ENCODE measurements around the gene DLGAP5.

- TF ChIP-seq SUZ12 (IDR thresholded peaks at IDR 0.05) (no peak), LEF1 (IDR thresholded peaks at IDR 0.05; ENCODE audit: borderline replicate concordance) (no peak), BHLHE40 (IDR thresholded peaks at IDR 0.05; ENCODE audit: borderline replicate concordance) (no peak), FOXA1 (IDR thresholded peaks at IDR 0.05) (no peak), PKNOX1 (IDR thresholded peaks at IDR 0.05) (no peak), L3MBTL2 (conservative IDR thresholded peaks at IDR 0.05) (no peak), SP1 (IDR thresholded peaks at IDR 0.05) (no peak), FOXM1 (IDR thresholded peaks at IDR 0.05; ENCODE audit: borderline replicate concordance) (no peak), ARNT (IDR thresholded peaks at IDR 0.05) (no peak), ELF4 (IDR thresholded peaks at IDR 0.05) (no peak), ZNF384 (IDR thresholded peaks at IDR 0.05) (no peak), CTBP1 (IDR thresholded peaks at IDR 0.05; ENCODE audit: borderline replicate concordance) (no peak)
Observed at GRCh38 chr14:55180006-55180405, 11.4 kb downstream of the DLGAP5 start.
